NCI-H1694 (cell line): ENCODE results near the gene LDAH.

Experiments used
- DNase-seq: peaks from one replicate; lab custom pipeline; 2025; lab: John Stamatoyannopoulos, UW

Gene LDAH

DNA sequence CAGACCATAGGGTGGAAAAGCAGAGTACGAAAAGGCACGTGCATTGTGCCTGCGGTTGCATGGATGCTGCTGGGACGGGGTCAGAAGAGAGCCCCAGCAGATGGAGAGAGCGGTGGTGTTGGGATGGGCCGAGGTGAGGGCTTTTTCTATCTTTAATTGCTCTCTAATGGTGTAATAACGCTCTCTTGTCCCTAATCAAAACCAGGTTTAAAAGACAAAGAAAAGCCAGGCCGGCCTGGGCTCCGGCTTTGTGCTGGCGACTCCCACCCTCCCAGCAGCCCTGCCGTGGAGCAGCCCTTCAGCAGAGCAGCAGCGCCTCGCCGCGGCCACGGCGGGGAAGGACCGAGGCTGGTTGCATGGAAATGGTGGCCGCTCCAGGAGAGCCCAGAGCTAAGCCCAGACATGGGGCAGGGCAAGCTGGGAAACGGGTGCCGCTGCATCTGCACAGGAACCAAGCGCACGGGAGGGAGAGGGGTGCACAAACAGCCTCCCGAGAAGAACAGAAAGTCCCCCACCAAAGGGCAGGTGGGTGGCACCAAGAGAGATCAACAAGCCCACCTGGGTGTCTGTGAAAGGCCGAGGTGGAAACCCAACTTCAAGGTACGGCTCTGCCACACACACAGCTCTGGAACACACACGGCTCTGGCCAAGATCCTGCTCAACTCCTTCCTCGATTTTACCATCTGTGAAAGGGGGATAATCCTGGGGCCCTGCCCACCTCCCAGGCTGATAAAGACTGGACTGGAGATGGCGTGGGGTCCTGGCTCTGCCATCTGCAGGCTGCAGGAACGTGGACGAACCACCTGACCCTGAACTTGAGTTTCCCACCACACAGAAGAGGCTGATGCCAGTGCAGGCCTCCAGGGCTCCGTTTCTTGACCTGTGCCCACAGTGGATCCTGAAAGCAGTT, 187.0 kb downstream of the LDAH start:
- DNase-seq: peak; percentile 89

DNA sequence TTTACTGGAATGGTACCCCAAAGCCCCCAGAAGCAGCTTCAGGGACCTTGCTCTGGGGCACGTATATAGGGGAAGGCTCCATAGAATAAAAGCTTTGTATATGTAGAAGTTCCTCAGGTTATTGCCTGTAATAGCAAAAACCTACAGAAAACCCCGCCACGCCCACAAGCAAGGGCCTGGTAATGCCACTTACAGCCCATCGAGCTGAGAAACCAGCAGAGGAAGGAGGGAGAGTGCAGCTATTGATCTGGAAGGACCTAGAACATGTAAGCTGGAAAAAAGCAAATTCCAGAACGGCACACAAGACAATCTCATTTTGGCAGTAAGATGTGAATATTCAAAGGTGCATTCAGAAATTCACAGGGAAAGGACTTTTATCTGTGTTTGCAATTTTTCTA, 187.8 kb downstream of the LDAH start:
- DNase-seq: peak; percentile 61

DNA sequence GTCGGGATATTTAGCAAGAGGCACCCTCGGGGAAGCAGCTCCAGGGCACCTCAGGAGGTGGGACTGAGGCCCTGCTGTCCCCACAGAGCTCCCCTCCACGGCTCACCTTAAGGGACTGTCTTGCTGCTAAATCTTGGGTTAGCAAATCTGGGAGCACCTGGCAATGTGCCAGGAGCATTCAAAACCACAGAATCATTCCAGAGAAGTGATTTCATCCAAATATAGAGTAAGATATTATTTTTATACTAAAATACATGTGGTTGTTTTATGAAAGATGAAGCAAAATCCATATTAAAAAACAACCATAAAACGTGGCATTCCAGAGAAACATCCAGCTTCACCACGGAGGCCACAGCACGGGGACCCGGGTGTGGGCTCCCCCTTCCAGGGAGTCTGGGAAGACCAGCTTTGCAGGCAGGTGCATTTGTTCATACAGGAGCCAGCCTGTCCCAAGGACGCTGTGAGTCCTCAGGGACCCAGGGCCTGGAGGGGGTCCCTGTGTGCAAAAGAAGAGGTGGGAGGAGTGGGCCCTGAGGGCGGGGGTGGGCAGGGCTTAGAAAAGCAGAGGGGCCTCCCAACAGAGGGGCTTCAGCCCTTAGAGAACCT, 188.3 kb downstream of the LDAH start:
- peak; percentile 55 for DNase-seq
